DOHH2 (cell line): ENCODE measurements around the gene ARV1.
"Not testable (repeated sequence)": the region's sequence is repeated elsewhere in the genome, so short reads cannot be mapped to it uniquely, and the experiment has no call there.

Experiments used
- H3F3A ChIP-seq: fragments of 200-600 bp; sonication (generic), shearing (Covaris generic); 2 replicates; pipeline ENCODE4 v1.6.0; 2016; ENCODE audit warnings: antibody characterized with exemption, mild to moderate bottlenecking; ENCODE audit not compliant: control insufficient read depth, insufficient read depth
- H3K27ac ChIP-seq: fragments of 200-600 bp; sonication (generic); 2 replicates; pipeline ENCODE4 v1.5.1; 2014; ENCODE audit warnings: low read depth, mild to moderate bottlenecking, low read length, moderate library complexity
- H3K27me3 ChIP-seq: fragments of 200-600 bp; sonication (generic); 2 replicates; pipeline ENCODE4 v1.6.1; 2014; ENCODE audit warnings: mild to moderate bottlenecking, low read length, mixed read lengths; ENCODE audit not compliant: control insufficient read depth
- H3K36me3 ChIP-seq: fragments of 200-600 bp; sonication (generic); 2 replicates; pipeline ENCODE4 v1.6.1; 2014; ENCODE audit warnings: mild to moderate bottlenecking, low read length, moderate library complexity, mixed read lengths; ENCODE audit not compliant: control insufficient read depth
- H3K4me1 ChIP-seq: fragments of 200-600 bp; sonication (generic); 2 replicates; pipeline ENCODE4 v1.6.1; 2014; ENCODE audit warnings: mild to moderate bottlenecking, low read length, mixed read lengths; ENCODE audit not compliant: control insufficient read depth
- H3K4me2 ChIP-seq: fragments of 200-600 bp; sonication (generic); 2 replicates; pipeline ENCODE4 v1.6.0; 2014; ENCODE audit warnings: mild to moderate bottlenecking, low read length, moderate library complexity
- H3K4me3 ChIP-seq: fragments of 200-600 bp; sonication (generic); 2 replicates; pipeline ENCODE4 v1.5.1; 2014; ENCODE audit warnings: mild to moderate bottlenecking, low read length, mixed read lengths
- H3K79me2 ChIP-seq: fragments of 200-600 bp; sonication (generic); 2 replicates; pipeline ENCODE4 v1.6.1; 2014; ENCODE audit warnings: mild to moderate bottlenecking, low read length, mixed read lengths; ENCODE audit not compliant: control insufficient read depth
- H3K9me2 ChIP-seq: fragments of 200-600 bp; sonication (generic); replicated peaks from 2 replicates; pipeline ENCODE4 v1.6.1; 2014; ENCODE audit warnings: mild to moderate bottlenecking, low read length, mixed read lengths; ENCODE audit not compliant: control insufficient read depth
- H3K9me3 ChIP-seq: fragments of 200-600 bp; sonication (generic); 2 replicates; pipeline ENCODE4 v1.6.1; 2014; ENCODE audit warnings: antibody characterized with exemption, low read length, mixed read lengths; ENCODE audit not compliant: control insufficient read depth, insufficient read depth
- H4K20me1 ChIP-seq: fragments of 200-600 bp; sonication (generic); 2 replicates; pipeline ENCODE4 v1.6.0; 2014; ENCODE audit warnings: low read depth, mild to moderate bottlenecking, antibody characterized with exemption, low read length, moderate library complexity; ENCODE audit not compliant: control insufficient read depth, insufficient read depth
- CTCF ChIP-seq: fragments of 200-600 bp; sonication (generic); IDR thresholded peaks from one replicate; pipeline ENCODE4 v1.5.1; 2014; ENCODE audit warnings: antibody characterized with exemption, mild to moderate bottlenecking, low read depth, low read length; ENCODE audit not compliant: poor library complexity, severe bottlenecking
- EZH2phosphoT487 ChIP-seq: fragments of 200-600 bp; sonication (generic); IDR thresholded peaks from 2 replicates; pipeline ENCODE4 v1.6.1; 2017; ENCODE audit warnings: borderline replicate concordance, mild to moderate bottlenecking, antibody characterized with exemption, low read length, moderate library complexity, mixed read lengths

ARV1 gene

GRCh38 chr1:231027136-231027925, 48.4 kb downstream of the ARV1 start:
- Histone ChIP-seq H3K36me3 (no peaks in the 10 kb centered on the region), H3K4me1 (no peaks in the 10 kb centered on the region), H3K27me3 (no peaks in the 10 kb centered on the region), H3K79me2 (0 out of 2 replicates have a peak, but pooled peaks cover 2% of the 10 kb centered on the region), H3K9me3 (no peaks in the 10 kb centered on the region), H3F3A (no peaks in the 10 kb centered on the region), H3K9me2 (no peaks in the 10 kb centered on the region), H3K4me2 (no peak overlapping the region), H4K20me1 (no peaks in the 10 kb centered on the region; the same call in 1 of the 2 replicates), H3K27ac (no peak overlapping the region), H3K4me3 (no peak overlapping the region)
- TF ChIP-seq EZH2phosphoT487: no peak
- no peak for TF ChIP-seq CTCF

GRCh38 chr1:231027971-231028370, 49.1 kb downstream of the ARV1 start:
- no peaks in the 10 kb centered on the region for H3K9me3 ChIP-seq
- no peaks in the 10 kb centered on the region for H3K9me2 ChIP-seq
- H3K27me3 ChIP-seq: no peaks in the 10 kb centered on the region
- no peak for TF ChIP-seq CTCF
- TF ChIP-seq EZH2phosphoT487: no peak
- H4K20me1 ChIP-seq: no peaks in the 10 kb centered on the region; the same call in 1 of the 2 replicates
- no peaks in the 10 kb centered on the region for H3K4me1 ChIP-seq
- H3K27ac ChIP-seq: no peak overlapping the region
- no peak overlapping the region for H3K4me3 ChIP-seq
- H3K4me2 ChIP-seq: no peak overlapping the region
- H3K79me2 ChIP-seq: peaks cover 6% of the 10 kb centered on the region
- no peaks in the 10 kb centered on the region for H3F3A ChIP-seq
- no peaks in the 10 kb centered on the region for H3K36me3 ChIP-seq

GRCh38 chr1:231028682-231029081, 49.8 kb downstream of the ARV1 start:
- Histone ChIP-seq H3K27ac (no peak overlapping the region), H4K20me1 (no peaks in the 10 kb centered on the region; the same call in 1 of the 2 replicates), H3K4me2 (no peak overlapping the region), H3K27me3 (no peaks in the 10 kb centered on the region), H3K9me2 (no peaks in the 10 kb centered on the region), H3K9me3 (no peaks in the 10 kb centered on the region), H3K4me3 (no peak overlapping the region), H3F3A (no peaks in the 10 kb centered on the region), H3K79me2 (peaks cover 9% of the 10 kb centered on the region), H3K4me1 (no peaks in the 10 kb centered on the region), H3K36me3 (no peaks in the 10 kb centered on the region)
- TF ChIP-seq EZH2phosphoT487 (no peak), CTCF (no peak)

GRCh38 chr1:231029247-231029646, 50.4 kb downstream of the ARV1 start:
- H4K20me1 ChIP-seq, H3K27me3 ChIP-seq, H3K4me1 ChIP-seq, H3K79me2 ChIP-seq, H3K9me3 ChIP-seq, H3K36me3 ChIP-seq, H3K27ac ChIP-seq, H3K9me2 ChIP-seq, H3F3A ChIP-seq, H3K4me2 ChIP-seq, H3K4me3 ChIP-seq: not testable (repeated sequence)
